ENCODE results near the gene NINJ2. TPM values are rescaled to one million over a fixed set of nuclear protein-coding genes. Genes with fewer than 3 reads are reported as not detected.
A peak's percentile ranks its signal among the peaks of the same experiment; 100 is the strongest.

The NINJ2 gene
- total and polyA plus RNA-seq, 7 donors: 11.8 to 66.6 (median 33.1) TPM

- DNase-seq (no peak), ATAC-seq (no peak)
- Histone ChIP-seq H3K27me3 (ENCODE audit: insufficient read depth in 3 of 3, low read length in 2 of 3) (peaks cover 0 to 4% (median 0%) of the 10 kb centered on the region in 3 donors), H3K36me3 (ENCODE audit: insufficient read depth in 1 of 2, low read depth in 1 of 2) (no peaks in the 10 kb centered on the region), H3K9me3 (no peaks in the 10 kb centered on the region), H3K4me3 (no peak overlapping the region), H3K4me1 (peaks cover 2% of the 10 kb centered on the region), H3K27ac (no peak overlapping the region)
- intact Hi-C loops (cut with DNase I): no loop called here
- 62 to 89% (median 74%) methylated on average over 7 to 8 of the region's 9 CpGs for WGBS, 3 donors
- TF ChIP-seq CTCF (IDR thresholded peaks at IDR 0.05): no peak
Measured at GRCh38 chr12:541676-542324, 121.4 kb downstream of the NINJ2 start.

GRCh38 chr12:539540-540310, 123.5 kb downstream of the NINJ2 start:
- intact Hi-C loops (cut with DNase I): no loop called here
- DNase-seq (no peak), ATAC-seq (no peak)
- H3K4me3 ChIP-seq: no peak overlapping the region
- WGBS, 3 donors: 93 to 97% (median 96%) methylated on average over 18 of the region's 18 CpGs
- H3K27me3 ChIP-seq (ENCODE audit: insufficient read depth in 3 of 3, low read length in 2 of 3): peaks cover 0 to 2% (median 0%) of the 10 kb centered on the region in 3 donors
- no peaks in the 10 kb centered on the region for H3K36me3 ChIP-seq (ENCODE audit: insufficient read depth in 1 of 2, low read depth in 1 of 2)
- no peak for TF ChIP-seq CTCF (IDR thresholded peaks at IDR 0.05)
- no peaks in the 10 kb centered on the region for H3K9me3 ChIP-seq
- H3K27ac ChIP-seq: no peak overlapping the region
- no peaks in the 10 kb centered on the region for H3K4me1 ChIP-seq

DNA sequence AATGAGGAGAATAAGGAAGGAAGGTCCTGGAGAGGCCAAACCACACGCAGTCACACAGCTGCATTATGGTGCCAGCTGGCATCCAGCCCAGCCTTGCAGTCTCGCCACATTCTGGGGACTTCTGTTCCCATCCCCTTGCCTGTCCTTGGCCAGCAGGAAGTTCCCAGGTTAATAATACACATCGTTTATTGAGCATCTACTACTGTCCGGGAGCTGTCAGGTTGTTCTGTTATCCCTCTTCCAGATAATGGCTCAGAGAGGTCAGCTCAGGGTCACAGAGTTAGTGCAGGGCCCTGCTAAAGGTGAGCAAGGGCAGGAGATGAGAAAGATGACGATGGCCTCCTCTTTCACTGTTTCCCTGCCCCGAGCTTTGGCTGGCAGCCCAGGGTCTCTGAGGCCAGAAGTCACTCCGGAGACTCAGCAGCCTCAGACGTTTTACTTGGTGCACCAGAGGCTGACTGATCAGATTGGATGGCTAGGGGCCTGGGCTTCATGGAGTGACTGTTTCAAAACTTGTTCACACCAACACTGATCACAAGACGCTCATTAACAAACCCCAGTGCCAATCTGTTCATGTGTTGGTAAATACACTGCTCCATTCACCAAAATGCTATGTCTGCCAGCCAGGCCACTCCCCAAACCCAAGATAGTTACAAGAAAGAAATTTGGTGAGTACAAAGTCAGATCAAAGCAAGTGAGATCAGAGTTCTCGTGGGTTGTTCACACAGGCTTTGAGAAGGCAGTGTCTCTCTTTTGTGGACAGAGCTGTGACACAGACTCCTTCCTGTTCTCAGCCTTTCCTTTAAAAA, 124.3 kb downstream of the NINJ2 start:
- no peak for TF ChIP-seq CTCF (IDR thresholded peaks at IDR 0.05)
- 31 to 42% (median 39%) methylated on average over 10 of the region's 10 CpGs for WGBS, 3 donors
- ATAC-seq (peak in 1 of 4 donors; percentile 39), DNase-seq (peak; percentile 55 to 68)
- no peaks in the 10 kb centered on the region for H3K9me3 ChIP-seq
- intact Hi-C loops (cut with DNase I): no loop called here
- H3K4me3 ChIP-seq: no peak overlapping the region
- peaks cover 0 to 4% (median 0%) of the 10 kb centered on the region in 3 donors for H3K27me3 ChIP-seq (ENCODE audit: insufficient read depth in 3 of 3, low read length in 2 of 3)
- H3K27ac ChIP-seq: no peak overlapping the region
- H3K4me1 ChIP-seq: no peaks in the 10 kb centered on the region
- H3K36me3 ChIP-seq (ENCODE audit: insufficient read depth in 1 of 2, low read depth in 1 of 2): no peaks in the 10 kb centered on the region

DNA sequence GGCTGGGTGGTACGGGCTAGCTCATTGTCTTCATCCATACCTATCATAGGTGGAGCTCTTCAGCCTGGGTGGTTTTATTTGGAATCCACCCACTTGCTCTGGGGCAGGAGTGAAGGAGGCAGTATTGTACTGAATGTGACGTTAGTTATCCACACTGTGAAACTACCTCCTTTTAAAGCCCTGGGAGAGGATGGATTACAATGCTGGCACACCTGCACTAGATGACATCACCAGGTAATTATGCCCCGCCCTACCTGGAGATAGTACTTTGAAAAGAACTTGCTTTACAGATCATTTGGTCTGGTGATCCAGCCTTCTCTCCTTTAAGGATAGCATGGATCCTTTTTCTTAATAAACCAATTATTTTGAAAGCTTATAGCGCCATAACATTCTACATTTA, 125.5 kb downstream of the NINJ2 start:
- Histone ChIP-seq H3K27me3 (ENCODE audit: insufficient read depth in 3 of 3, low read length in 2 of 3) (peaks cover 0 to 4% (median 0%) of the 10 kb centered on the region in 3 donors), H3K4me3 (no peak overlapping the region), H3K4me1 (no peaks in the 10 kb centered on the region), H3K36me3 (ENCODE audit: insufficient read depth in 1 of 2, low read depth in 1 of 2) (no peaks in the 10 kb centered on the region), H3K27ac (no peak overlapping the region), H3K9me3 (no peaks in the 10 kb centered on the region)
- 86 to 91% (median 90%) methylated on average over 4 of the region's 4 CpGs for WGBS, 3 donors
- intact Hi-C loops (cut with DNase I): no loop called here
- ATAC-seq (no peak), DNase-seq (no peak)
- no peak for TF ChIP-seq CTCF (IDR thresholded peaks at IDR 0.05)
